HG03565 (cell line): ENCODE data around the gene PDE7B.
"Not testable (repeated sequence)": the region's sequence is repeated elsewhere in the genome, so short reads cannot be mapped to it uniquely, and the experiment has no call there.

Source experiments
- ATAC-seq: cut with Tn5 transposase; IDR thresholded peaks from one replicate; pipeline ENCODE4 v1.9.1; 2021; ENCODE audit warnings: mild to moderate bottlenecking, moderate library complexity; ENCODE audit not compliant: unreplicated experiment

Gene PDE7B

GRCh38 chr6:136213012-136213539, 361.6 kb downstream of the PDE7B start:
- ATAC-seq = no peak

- ATAC-seq = no peak
Measured at GRCh38 chr6:136213853-136214252, 362.4 kb downstream of the PDE7B start.

- ATAC-seq = no peak
Measured at GRCh38 chr6:136216503-136217401, 365.3 kb downstream of the PDE7B start.

GRCh38 chr6:136224974-136225373, 373.5 kb downstream of the PDE7B start:
- not testable (repeated sequence) for ATAC-seq

- no peak for ATAC-seq
Measured at GRCh38 chr6:136225496-136225895, 374.0 kb downstream of the PDE7B start.

GRCh38 chr6:136226027-136226673, 374.6 kb downstream of the PDE7B start:
- peak; percentile 52 for ATAC-seq

GRCh38 chr6:136226674-136227377, 375.3 kb downstream of the PDE7B start:
- ATAC-seq = no peak

GRCh38 chr6:136228814-136229213, 377.3 kb downstream of the PDE7B start:
- no peak for ATAC-seq

- ATAC-seq = no peak
Measured at GRCh38 chr6:136230219-136230853, 378.8 kb downstream of the PDE7B start.

- no peak for ATAC-seq
Measured at GRCh38 chr6:136232701-136233100, 381.2 kb downstream of the PDE7B start.

GRCh38 chr6:136235233-136235564, 383.7 kb downstream of the PDE7B start:
- ATAC-seq = no peak

GRCh38 chr6:136236466-136237293, 385.2 kb downstream of the PDE7B start:
- no peak for ATAC-seq

GRCh38 chr6:136244061-136244616, 392.6 kb downstream of the PDE7B start:
- no peak for ATAC-seq
